Mucosa of descending colon (tissue), 3 donors: Measurements from ENCODE around the gene ASZ1. TPM values are rescaled to one million over a fixed set of nuclear protein-coding genes. Genes with fewer than 3 reads are reported as not detected.
A peak's percentile ranks its signal among the peaks of the same experiment; 100 is the strongest.

Source experiments
- ATAC-seq: fragments of 200-7000 bp; cut with Tn5 transposase; one replicate; pipeline ENCODE4 v1.9.1; 2020; ENCODE audit warnings: mild to moderate bottlenecking, moderate library complexity
- DNase-seq, 3 donors: peaks; one replicate each; pipeline ENCODE4 v3.0.0-alpha.2; 2020
- H3K36me3 ChIP-seq: fragments of 200-600 bp; one replicate; pipeline ENCODE4 v1.8.0; 2021; ENCODE audit warnings: low read depth, mild to moderate bottlenecking
- H3K4me1 ChIP-seq: fragments of 200-600 bp; one replicate; pipeline ENCODE4 v1.8.0; 2021; ENCODE audit warnings: low read depth, mild to moderate bottlenecking
- H3K4me3 ChIP-seq: fragments of 200-600 bp; one replicate; pipeline ENCODE4 v1.8.0; 2021; ENCODE audit warnings: mild to moderate bottlenecking
- H3K9me3 ChIP-seq: fragments of 200-600 bp; one replicate; pipeline ENCODE4 v1.8.0; 2021; ENCODE audit warnings: mild to moderate bottlenecking
- CTCF ChIP-seq: fragments of 200-600 bp; IDR thresholded peaks from one replicate; pipeline ENCODE4 v1.8.0; 2022; ENCODE audit warnings: antibody characterized with exemption, mild to moderate bottlenecking
- intact Hi-C, 2 donors: fragments of 100-400 bp; cut with DNase I in 1 of 2; cut with micrococcal nuclease in 1 of 2; formaldehyde crosslinking; loops; one replicate each; pipeline versions ENCODE4 v1.11.0 to v1.11.1; 2022; cut with DNase I, micrococcal nuclease
- total RNA-seq, 3 donors: library from RNA; stranded (reverse); fragmentation: NEBNext Ultra II Directional in 2 of 3; extraction: Animal tissue kit (Norgen Biotek cat#: 25700) in 2 of 3; gene quantifications; one replicate each; pipeline versions ENCODE4 v1.2.1 to v1.2.4, GENCODE V29; 2021 to 2023
- donor health status: DM: no; HTN: no; CAD: no; lungs with moderate emphysema.
- donor health status: DM: no; HTN: no; CAD: no.
- donor health status: DM: no; HTN: yes; CAD: no.

Gene ASZ1
- total RNA-seq, 3 donors from 2014 or later = not detected

- DNase-seq (no peak), ATAC-seq (no peak)
- Histone ChIP-seq H3K4me1 (no peaks in the 10 kb centered on the region), H3K36me3 (no peaks in the 10 kb centered on the region), H3K9me3 (no peaks in the 10 kb centered on the region), H3K4me3 (no peak overlapping the region)
- TF ChIP-seq CTCF = no peak
- intact Hi-C loops = no loop called here
These were observed 32.4 kb upstream of the ASZ1 start for GRCh38 chr7:117459735-117460134.

- intact Hi-C loops = no loop called here
These were observed 31.8 kb upstream of the ASZ1 start for GRCh38 chr7:117458977-117459583.

GRCh38 chr7:117448655-117449054 lies 21.4 kb upstream of the ASZ1 start:
- H3K36me3 ChIP-seq = no peaks in the 10 kb centered on the region
- no peak overlapping the region for H3K4me3 ChIP-seq
- peaks cover 2% of the 10 kb centered on the region for H3K9me3 ChIP-seq
- TF ChIP-seq CTCF = no peak
- no peaks in the 10 kb centered on the region for H3K4me1 ChIP-seq
- intact Hi-C loops = no loop called here
- ATAC-seq = no peak
- no peak for DNase-seq

More at GRCh38 chr7:117458977-117459583, 31.8 kb upstream of the ASZ1 start:
- ATAC-seq (peak; percentile 44), DNase-seq (no peak)
- Histone ChIP-seq H3K4me3 (no peak overlapping the region), H3K9me3 (no peaks in the 10 kb centered on the region), H3K36me3 (no peaks in the 10 kb centered on the region), H3K4me1 (no peaks in the 10 kb centered on the region)
- peak; percentile 8 for TF ChIP-seq CTCF

- Histone ChIP-seq H3K4me1 (no peaks in the 10 kb centered on the region), H3K36me3 (no peaks in the 10 kb centered on the region), H3K4me3 (no peak overlapping the region), H3K9me3 (peaks cover 2% of the 10 kb centered on the region)
- intact Hi-C loops = no loop called here
- DNase-seq = no peak
- no peak for TF ChIP-seq CTCF
- no peak for ATAC-seq
These were observed 19.0 kb upstream of the ASZ1 start for GRCh38 chr7:117446220-117446815.

- DNase-seq (no peak), ATAC-seq (no peak)
- Histone ChIP-seq H3K4me3 (no peak overlapping the region), H3K4me1 (no peaks in the 10 kb centered on the region), H3K36me3 (no peaks in the 10 kb centered on the region), H3K9me3 (no peaks in the 10 kb centered on the region)
- no peak for TF ChIP-seq CTCF
- intact Hi-C loops = no loop called here
These were observed 17.9 kb upstream of the ASZ1 start for GRCh38 chr7:117445206-117445605.
